Chondrocyte (in vitro differentiated cells): ENCODE measurements around the gene ST8SIA3. TPM values are rescaled to one million over a fixed set of nuclear protein-coding genes. Genes with fewer than 3 reads are reported as not detected.

Experiments used
- DNase-seq: peaks from one replicate; pipeline ENCODE4 v3.0.0; 2021; ENCODE audit warnings: mixed read lengths, low spot score
- H3K27ac Mint-ChIP-seq: one replicate; pipeline ENCODE4 v1.8.0; 2021; ENCODE audit warnings: mild to moderate bottlenecking, moderate library complexity, mixed read lengths; ENCODE audit not compliant: unreplicated experiment
- H3K27me3 Mint-ChIP-seq: 2 replicates; pipeline ENCODE4 v1.8.0; 2021; ENCODE audit warnings: low read depth, mixed read lengths
- H3K36me3 Mint-ChIP-seq: 2 replicates; pipeline ENCODE4 v1.8.0; 2021; ENCODE audit warnings: low read depth, mixed read lengths
- H3K4me1 Mint-ChIP-seq: 2 replicates; pipeline ENCODE4 v1.8.0; 2021; ENCODE audit warnings: low read depth, mild to moderate bottlenecking, mixed read lengths
- H3K4me3 Mint-ChIP-seq: one replicate; pipeline ENCODE4 v1.8.0; 2021; ENCODE audit warnings: mild to moderate bottlenecking, moderate library complexity, mixed read lengths; ENCODE audit not compliant: unreplicated experiment
- H3K9me3 Mint-ChIP-seq: 2 replicates; pipeline ENCODE4 v1.8.0; 2021; ENCODE audit warnings: low read depth, mixed read lengths
- CTCF ChIP-seq: fragments of 200-600 bp; sonication (generic); IDR thresholded peaks from 2 replicates; pipeline ENCODE4 v1.5.0; 2021; ENCODE audit warnings: antibody characterized with exemption, mild to moderate bottlenecking, moderate library complexity
- long read RNA-seq: library from polyadenylated mRNA; stranded (forward); transcript quantifications from one replicate; pipeline ENCODE4 v2.0.0, GENCODE V29; 2021
- total RNA-seq: library from RNA; stranded (reverse); gene quantifications from 3 replicates; pipeline ENCODE4 v1.2.1, GENCODE V29; 2021

The ST8SIA3 gene, protein sequence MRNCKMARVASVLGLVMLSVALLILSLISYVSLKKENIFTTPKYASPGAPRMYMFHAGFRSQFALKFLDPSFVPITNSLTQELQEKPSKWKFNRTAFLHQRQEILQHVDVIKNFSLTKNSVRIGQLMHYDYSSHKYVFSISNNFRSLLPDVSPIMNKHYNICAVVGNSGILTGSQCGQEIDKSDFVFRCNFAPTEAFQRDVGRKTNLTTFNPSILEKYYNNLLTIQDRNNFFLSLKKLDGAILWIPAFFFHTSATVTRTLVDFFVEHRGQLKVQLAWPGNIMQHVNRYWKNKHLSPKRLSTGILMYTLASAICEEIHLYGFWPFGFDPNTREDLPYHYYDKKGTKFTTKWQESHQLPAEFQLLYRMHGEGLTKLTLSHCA
- not detected in 3 replicates for total RNA-seq
- long read RNA-seq, result 0 reads

- DNase-seq, result no peak
- H3K27ac Mint-ChIP-seq, result no peak within 1 kb of the TSS
- H3K9me3 Mint-ChIP-seq, result no peaks in the 10 kb centered on the region
- TF ChIP-seq CTCF, result no peak
- H3K4me3 Mint-ChIP-seq, result no peak within 1 kb of the TSS
- H3K27me3 Mint-ChIP-seq, result peaks cover 48% of the 10 kb centered on the region
- H3K36me3 Mint-ChIP-seq, result no peaks in the 10 kb centered on the region
- H3K4me1 Mint-ChIP-seq, result peaks cover 16% of the 10 kb centered on the region
Observed at GRCh38 chr18:57352271-57352701, at the start of gene ST8SIA3. Gene ST8SIA3, plus strand, starts transcription at chr18:57352557. Its CDS starts 290 bp downstream, at chr18:57352847.

DNA sequence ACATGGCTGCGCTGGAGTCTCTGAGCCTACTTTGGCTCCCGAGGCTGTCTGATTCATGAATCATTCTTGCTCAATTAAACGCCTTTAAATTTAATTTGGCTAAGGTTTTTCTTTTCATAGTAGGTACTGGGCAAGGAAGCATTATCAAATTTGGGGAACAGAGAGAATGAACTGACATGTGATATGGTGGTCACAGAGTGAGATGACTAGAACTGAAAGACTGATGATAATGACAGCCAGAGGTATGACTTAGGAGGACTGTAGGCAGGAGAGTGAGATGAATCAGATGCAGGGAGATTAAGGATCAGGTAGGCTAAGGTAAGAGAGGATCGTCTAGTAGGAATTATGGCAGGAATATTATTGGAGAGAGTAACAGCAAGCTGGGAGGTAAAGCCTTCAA lies 40.9 kb upstream of the ST8SIA3 start:
- H3K4me3 Mint-ChIP-seq, result no peak overlapping the region
- H3K27ac Mint-ChIP-seq, result no peak overlapping the region
- H3K36me3 Mint-ChIP-seq, result no peaks in the 10 kb centered on the region
- no peak for DNase-seq
- TF ChIP-seq CTCF, result no peak
- H3K9me3 Mint-ChIP-seq, result peaks cover 4% of the 10 kb centered on the region
- H3K4me1 Mint-ChIP-seq, result no peaks in the 10 kb centered on the region
- no peaks in the 10 kb centered on the region for H3K27me3 Mint-ChIP-seq

- H3K4me3 Mint-ChIP-seq, result no peak overlapping the region
- H3K4me1 Mint-ChIP-seq, result no peaks in the 10 kb centered on the region
- DNase-seq, result no peak
- H3K27me3 Mint-ChIP-seq, result no peaks in the 10 kb centered on the region
- H3K27ac Mint-ChIP-seq, result no peak overlapping the region
- peaks cover 8% of the 10 kb centered on the region for H3K9me3 Mint-ChIP-seq
- H3K36me3 Mint-ChIP-seq, result no peaks in the 10 kb centered on the region
- TF ChIP-seq CTCF, result no peak
Observed at GRCh38 chr18:57312346-57313144, 39.8 kb upstream of the ST8SIA3 start.

GRCh38 chr18:57320603-57321002 lies 31.8 kb upstream of the ST8SIA3 start:
- Mint-ChIP-seq H3K27me3 (no peaks in the 10 kb centered on the region), H3K4me3 (no peak overlapping the region), H3K9me3 (peaks cover 4% of the 10 kb centered on the region), H3K27ac (no peak overlapping the region), H3K4me1 (no peaks in the 10 kb centered on the region), H3K36me3 (no peaks in the 10 kb centered on the region)
- TF ChIP-seq CTCF, result no peak
- DNase-seq, result no peak

- no peaks in the 10 kb centered on the region for H3K4me1 Mint-ChIP-seq
- no peaks in the 10 kb centered on the region for H3K36me3 Mint-ChIP-seq
- no peak overlapping the region for H3K4me3 Mint-ChIP-seq
- DNase-seq, result no peak
- no peak for TF ChIP-seq CTCF
- peaks cover 3% of the 10 kb centered on the region for H3K27me3 Mint-ChIP-seq
- no peak overlapping the region for H3K27ac Mint-ChIP-seq
- peaks cover 3% of the 10 kb centered on the region for H3K9me3 Mint-ChIP-seq
Observed at GRCh38 chr18:57325491-57326166, 26.7 kb upstream of the ST8SIA3 start.
